PC-9 (cell line): ENCODE measurements around the gene SH3GL3.

Experiments
- CTCF ChIP-seq: fragments of 200-600 bp; sonication (generic); conservative IDR thresholded peaks from 2 replicates; pipeline ENCODE4 v1.6.1; 2017; ENCODE audit warnings: mixed run types, antibody characterized with exemption, mild to moderate bottlenecking, moderate library complexity
- EZH2 ChIP-seq: fragments of 200-600 bp; sonication (generic); IDR thresholded peaks from 2 replicates; pipeline ENCODE4 v1.8.0; 2017; ENCODE audit warnings: antibody characterized with exemption, low read depth

DNA sequence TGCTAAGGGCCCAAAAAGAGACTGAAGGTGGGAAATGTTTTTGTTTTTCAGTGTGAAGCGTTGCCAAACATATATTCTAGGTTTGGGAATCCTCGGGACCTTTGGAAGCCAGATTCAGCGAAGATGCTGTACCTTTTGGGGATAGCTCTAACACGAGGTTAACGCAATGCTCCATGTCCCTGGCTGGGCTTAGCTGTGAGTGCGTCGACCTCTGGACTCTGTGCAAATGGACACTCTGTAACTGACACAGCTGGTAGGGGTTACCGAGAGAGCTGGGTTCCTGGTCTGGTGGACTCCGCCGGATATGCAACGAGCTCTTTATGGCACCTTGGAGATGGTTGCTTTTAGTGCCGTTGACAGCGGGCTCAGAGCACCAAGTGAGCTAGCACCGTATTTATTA lies 724 bp upstream of the SH3GL3 start:
- no peak for TF ChIP-seq CTCF
- TF ChIP-seq EZH2, result no peak
